Brain microvascular endothelial cell (primary cell): ENCODE data around the gene APOA5.
A peak's percentile ranks its signal among the peaks of the same experiment; 100 is the strongest.

Experiments
- DNase-seq: peaks from one replicate; pipeline ENCODE4 v3.0.0-alpha.2; 2020
- H3K27ac ChIP-seq: fragments of 250-450 bp; sonication (Bioruptor Pico); 2 replicates; pipeline ENCODE4 v1.5.1; 2020; ENCODE audit warnings: mild to moderate bottlenecking, moderate library complexity
- H3K27me3 ChIP-seq: fragments of 250-450 bp; sonication (Bioruptor Pico); replicated peaks from 2 replicates; pipeline ENCODE4 v1.5.1; 2020; ENCODE audit warnings: mild to moderate bottlenecking
- H3K36me3 ChIP-seq: fragments of 250-450 bp; sonication (Bioruptor Pico); replicated peaks from 2 replicates; pipeline ENCODE4 v1.5.1; 2020; ENCODE audit warnings: mild to moderate bottlenecking
- H3K4me3 ChIP-seq: 2 replicates; pipeline ENCODE4 v1.5.1; 2011; ENCODE audit warnings: low read depth, mild to moderate bottlenecking, control low read depth, low read length, moderate library complexity
- in situ Hi-C: cut with HindIII; loops from 2 replicates; pipeline ENCODE4 v1.10.0; 2017; ENCODE audit warnings: low sequenced_read_pairs, low pct_ligation_motif_present
- TF ChIP-seq, protein P1 (sequence below): IDR thresholded peaks from 2 replicates; pipeline ENCODE4 v1.5.1; 2011; ENCODE audit warnings: low read depth, mild to moderate bottlenecking, moderate library complexity, low read length, control low read depth, inconsistent platforms; ENCODE audit errors: missing control alignments

APOA5 gene

GRCh38 chr11:116791813-116792143 lies at the start of gene APOA5:
Gene APOA5 (minus strand): TSS chr11:116791879. CDS start chr11:116791860, 19 bp downstream.
- Histone ChIP-seq H3K27ac (no peak within 1 kb of the TSS), H3K36me3 (no peaks in the 10 kb centered on the region), H3K4me3 (peak within 1 kb of the TSS; percentile 12), H3K27me3 (no peaks in the 10 kb centered on the region)
- in situ Hi-C loops: no loop called here
- TF ChIP-seq, protein P1, sequence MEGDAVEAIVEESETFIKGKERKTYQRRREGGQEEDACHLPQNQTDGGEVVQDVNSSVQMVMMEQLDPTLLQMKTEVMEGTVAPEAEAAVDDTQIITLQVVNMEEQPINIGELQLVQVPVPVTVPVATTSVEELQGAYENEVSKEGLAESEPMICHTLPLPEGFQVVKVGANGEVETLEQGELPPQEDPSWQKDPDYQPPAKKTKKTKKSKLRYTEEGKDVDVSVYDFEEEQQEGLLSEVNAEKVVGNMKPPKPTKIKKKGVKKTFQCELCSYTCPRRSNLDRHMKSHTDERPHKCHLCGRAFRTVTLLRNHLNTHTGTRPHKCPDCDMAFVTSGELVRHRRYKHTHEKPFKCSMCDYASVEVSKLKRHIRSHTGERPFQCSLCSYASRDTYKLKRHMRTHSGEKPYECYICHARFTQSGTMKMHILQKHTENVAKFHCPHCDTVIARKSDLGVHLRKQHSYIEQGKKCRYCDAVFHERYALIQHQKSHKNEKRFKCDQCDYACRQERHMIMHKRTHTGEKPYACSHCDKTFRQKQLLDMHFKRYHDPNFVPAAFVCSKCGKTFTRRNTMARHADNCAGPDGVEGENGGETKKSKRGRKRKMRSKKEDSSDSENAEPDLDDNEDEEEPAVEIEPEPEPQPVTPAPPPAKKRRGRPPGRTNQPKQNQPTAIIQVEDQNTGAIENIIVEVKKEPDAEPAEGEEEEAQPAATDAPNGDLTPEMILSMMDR: no peak
- no peak for DNase-seq

GRCh38 chr11:116840746-116841296 lies 49.1 kb upstream of the APOA5 start:
- TF ChIP-seq, protein P1: no peak
- no peak overlapping the region for H3K27ac ChIP-seq
- in situ Hi-C loops: no loop called here
- H3K27me3 ChIP-seq: no peaks in the 10 kb centered on the region
- H3K4me3 ChIP-seq: no peak overlapping the region
- peaks cover 3% of the 10 kb centered on the region for H3K36me3 ChIP-seq
- DNase-seq: no peak

DNA sequence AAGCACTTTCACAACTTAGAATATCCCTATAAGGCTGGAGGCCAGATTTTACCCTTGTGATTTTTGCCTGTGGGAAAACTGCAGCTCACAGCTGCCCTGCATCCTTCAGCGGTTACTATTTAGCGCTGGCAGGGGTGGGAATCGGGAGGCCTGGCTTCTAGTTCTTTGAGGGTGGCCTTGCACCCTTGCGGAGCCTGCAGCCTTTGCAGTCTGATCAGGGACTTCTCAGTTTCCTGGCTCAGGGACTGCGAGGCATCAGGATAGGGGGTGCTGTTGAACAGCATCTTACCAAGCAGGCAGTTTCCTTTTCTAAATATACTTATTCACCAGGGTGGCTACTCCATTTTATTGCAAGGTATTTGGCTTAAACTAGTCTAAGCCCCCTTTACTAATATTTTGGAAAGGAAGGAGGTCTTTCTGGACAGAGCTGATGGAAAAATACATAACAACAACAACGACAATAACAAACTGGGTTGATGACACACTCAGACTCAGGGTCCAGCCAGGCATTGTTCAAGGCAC lies 48.6 kb upstream of the APOA5 start:
- H3K27me3 ChIP-seq: no peaks in the 10 kb centered on the region
- H3K27ac ChIP-seq: no peak overlapping the region
- DNase-seq: no peak
- in situ Hi-C loops: no loop called here
- TF ChIP-seq, protein P1: peak; percentile 53
- no peak overlapping the region for H3K4me3 ChIP-seq
- H3K36me3 ChIP-seq: no peaks in the 10 kb centered on the region

DNA sequence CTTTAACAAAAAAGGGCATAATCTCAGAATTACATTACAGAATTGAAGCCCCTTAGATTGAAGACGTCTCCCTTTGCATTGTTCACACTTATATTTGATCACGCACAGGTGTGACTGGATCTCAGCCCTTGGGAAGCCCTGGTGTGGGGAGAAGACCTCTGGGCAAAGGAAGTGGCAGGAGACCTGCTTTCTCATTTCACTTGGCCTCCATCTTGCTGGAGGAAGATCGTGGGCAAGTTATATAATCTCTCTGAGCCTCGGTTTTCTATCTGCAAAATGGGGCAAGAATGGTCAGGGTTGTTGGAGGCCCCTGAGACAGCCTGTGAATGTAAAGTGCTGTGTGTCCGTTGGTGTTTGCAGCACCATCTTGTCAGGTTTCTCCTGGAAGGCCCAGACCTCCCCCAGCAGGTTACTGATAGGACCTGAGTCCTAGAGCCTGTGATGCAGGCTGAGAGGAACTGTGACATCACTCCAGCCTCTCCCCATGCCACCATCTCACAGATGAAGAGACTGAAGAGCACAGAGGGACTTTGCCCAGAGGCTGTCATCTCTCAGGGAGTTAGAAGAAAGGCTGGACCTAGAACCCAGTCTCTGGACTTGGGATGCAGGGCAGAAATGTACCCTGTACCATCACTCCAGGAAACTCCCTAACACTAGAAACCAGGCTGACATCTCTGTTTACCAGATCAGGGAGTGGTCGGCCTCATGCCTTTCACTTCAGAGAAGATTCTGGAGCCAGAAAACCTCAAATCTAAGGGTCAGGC lies 46.8 kb upstream of the APOA5 start:
- Histone ChIP-seq H3K36me3 (no peaks in the 10 kb centered on the region), H3K27ac (no peak overlapping the region), H3K4me3 (no peak overlapping the region), H3K27me3 (no peaks in the 10 kb centered on the region)
- TF ChIP-seq, protein P1: no peak
- in situ Hi-C loops: no loop called here
- no peak for DNase-seq

DNA sequence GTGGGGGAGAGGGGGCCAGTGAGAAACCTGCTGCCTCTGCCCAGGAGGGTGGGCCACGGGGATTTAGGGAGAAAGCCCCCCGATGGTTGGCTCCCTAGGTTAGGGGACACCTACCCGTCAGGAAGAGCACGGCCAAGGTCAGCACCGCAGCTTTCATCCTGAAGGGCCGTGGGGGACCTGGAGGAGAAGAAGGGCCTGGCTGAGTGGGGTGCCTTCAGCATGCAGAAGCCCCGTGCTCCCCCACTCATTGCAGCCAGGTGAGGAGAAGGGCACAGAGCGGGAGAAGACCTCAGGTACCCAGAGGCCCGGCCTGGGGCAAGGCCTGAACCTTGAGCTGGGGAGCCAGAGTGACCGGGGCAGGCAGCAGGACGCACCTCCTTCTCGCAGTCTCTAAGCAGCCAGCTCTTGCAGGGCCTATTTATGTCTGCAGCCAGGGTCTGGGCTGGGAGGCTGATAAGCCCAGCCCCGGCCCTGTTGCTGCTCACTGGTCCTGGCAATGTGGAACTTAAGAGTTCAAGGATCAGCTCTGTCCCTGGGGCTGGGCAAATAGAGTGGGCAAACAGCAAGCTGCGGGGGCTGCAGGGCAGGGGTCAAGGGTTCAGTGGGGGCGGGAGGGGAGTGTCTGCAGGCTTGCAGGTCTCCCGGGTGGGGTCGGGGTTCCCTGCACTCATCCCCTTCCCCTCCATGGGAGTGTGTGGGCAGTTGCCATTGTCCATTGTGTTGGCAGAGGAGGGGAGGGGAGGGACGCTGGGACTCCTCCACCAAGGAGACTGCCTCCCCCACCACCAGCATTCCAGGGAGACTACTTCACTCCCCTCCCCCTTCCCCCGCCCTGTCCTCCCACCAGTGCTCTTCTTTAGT lies 45.8 kb upstream of the APOA5 start, which contains the start of gene APOA1:
TSS of gene APOA1 (minus strand) at position 392 of the 861 bp plus-strand sequence. CDS start at position 157, 235 bp downstream.
- TF ChIP-seq, protein P1: no peak
- no peak within 1 kb of the TSS for H3K27ac ChIP-seq
- in situ Hi-C loops: no loop called here
- no peaks in the 10 kb centered on the region for H3K36me3 ChIP-seq
- no peak within 1 kb of the TSS for H3K4me3 ChIP-seq
- DNase-seq: no peak
- no peaks in the 10 kb centered on the region for H3K27me3 ChIP-seq
